H9 (cell line): Measurements from ENCODE around the gene LSP1. TPM values are rescaled to one million over a fixed set of nuclear protein-coding genes. Genes with fewer than 3 reads are reported as not detected.
"Not testable (repeated sequence)": the region's sequence is repeated elsewhere in the genome, so short reads cannot be mapped to it uniquely, and the experiment has no call there.

Source experiments
- DNase-seq: peaks from one replicate; pipeline ENCODE4 v3.0.0-alpha.2; 2017
- H2AFZ ChIP-seq: one replicate; pipeline ENCODE4 v1.6.1; 2013; ENCODE audit warnings: mild to moderate bottlenecking, low read length, control low read depth, moderate library complexity
- H2AK5ac ChIP-seq: 2 replicates; pipeline ENCODE4 v1.6.1; 2013; ENCODE audit warnings: low read length, control low read depth, mixed read lengths; ENCODE audit not compliant: insufficient read length
- H2BK120ac ChIP-seq: one replicate; pipeline ENCODE4 v1.6.1; 2013; ENCODE audit warnings: low read depth, mild to moderate bottlenecking, low read length, control low read depth, inconsistent platforms; ENCODE audit not compliant: poor library complexity, severe bottlenecking
- H2BK12ac ChIP-seq: 2 replicates; pipeline ENCODE4 v1.6.1; 2013; ENCODE audit warnings: low read length, control low read depth, mixed read lengths, low read depth; ENCODE audit not compliant: insufficient read length
- H2BK15ac ChIP-seq: 2 replicates; pipeline ENCODE4 v1.6.1; 2013; ENCODE audit warnings: low read depth, low read length, control low read depth
- H2BK20ac ChIP-seq: one replicate; pipeline ENCODE4 v1.6.1; 2013; ENCODE audit warnings: low read depth, mild to moderate bottlenecking, low read length, control low read depth, inconsistent platforms; ENCODE audit not compliant: poor library complexity, severe bottlenecking
- H2BK5ac ChIP-seq: 2 replicates; pipeline ENCODE4 v1.6.1; 2013; ENCODE audit warnings: low read length, control low read depth, mixed read lengths; ENCODE audit not compliant: insufficient read length
- H3K14ac ChIP-seq: 2 replicates; pipeline ENCODE4 v1.6.1; 2013; ENCODE audit warnings: low read length, control low read depth; ENCODE audit not compliant: insufficient read depth
- H3K18ac ChIP-seq: 2 replicates; pipeline ENCODE4 v1.6.1; 2013; ENCODE audit warnings: low read depth, mild to moderate bottlenecking, mixed read lengths, low read length, control low read depth; ENCODE audit not compliant: insufficient read length
- H3K23ac ChIP-seq: 2 replicates; pipeline ENCODE4 v1.6.1; 2013; ENCODE audit warnings: low read length, control low read depth, mixed read lengths, low read depth; ENCODE audit not compliant: insufficient read length
- H3K23me2 ChIP-seq: 2 replicates; pipeline ENCODE4 v1.6.1; 2013; ENCODE audit warnings: low read depth, mild to moderate bottlenecking, mixed read lengths, low read length, control low read depth; ENCODE audit not compliant: insufficient read length, poor library complexity, severe bottlenecking
- H3K27ac ChIP-seq: 2 replicates; pipeline ENCODE4 v1.5.1; 2013; ENCODE audit warnings: low read length, control low read depth, mixed read lengths, low read depth; ENCODE audit not compliant: insufficient read length
- H3K27me3 ChIP-seq: 2 replicates; pipeline ENCODE4 v1.6.1; 2013; ENCODE audit warnings: low read length, control low read depth, inconsistent platforms; ENCODE audit not compliant: insufficient read depth
- H3K4ac ChIP-seq: 2 replicates; pipeline ENCODE4 v1.6.1; 2013; ENCODE audit warnings: low read depth, mild to moderate bottlenecking, control low read depth, inconsistent platforms, low read length, moderate library complexity
- H3K4me1 ChIP-seq: 2 replicates; pipeline ENCODE4 v1.6.1; 2013; ENCODE audit warnings: low read length, control low read depth, inconsistent platforms; ENCODE audit not compliant: insufficient read depth
- H3K4me2 ChIP-seq: 2 replicates; pipeline ENCODE4 v1.6.1; 2013; ENCODE audit warnings: low read length, control low read depth, mixed read lengths; ENCODE audit not compliant: insufficient read length, insufficient read depth
- H3K56ac ChIP-seq: 2 replicates; pipeline ENCODE4 v1.6.1; 2013; ENCODE audit warnings: low read depth, mild to moderate bottlenecking, mixed read lengths, low read length, control low read depth; ENCODE audit not compliant: insufficient read length
- H3K79me1 ChIP-seq: 2 replicates; pipeline ENCODE4 v1.6.1; 2013; ENCODE audit warnings: low read depth, mild to moderate bottlenecking, moderate library complexity, low read length, control low read depth, inconsistent platforms; ENCODE audit not compliant: insufficient read depth, poor library complexity, severe bottlenecking
- H3K79me2 ChIP-seq: 2 replicates; pipeline ENCODE4 v1.6.1; 2013; ENCODE audit warnings: low read length, control low read depth, inconsistent platforms; ENCODE audit not compliant: insufficient read depth
- H3K9ac ChIP-seq: 2 replicates; pipeline ENCODE4 v1.6.1; 2013; ENCODE audit warnings: low read length, control low read depth, mixed read lengths; ENCODE audit not compliant: insufficient read length; ENCODE audit errors: extremely low read depth
- H3K9me3 ChIP-seq: one replicate; pipeline ENCODE4 v1.6.1; 2013; ENCODE audit warnings: low read depth, low read length, inconsistent platforms; ENCODE audit not compliant: control insufficient read depth
- H3T11ph ChIP-seq: one replicate; pipeline ENCODE4 v1.6.1; 2013; ENCODE audit warnings: mild to moderate bottlenecking, low read length, control low read depth, inconsistent platforms
- H4K20me1 ChIP-seq: one replicate; pipeline ENCODE4 v1.6.1; 2013; ENCODE audit not compliant: control insufficient read depth, insufficient read length, insufficient read depth
- H4K5ac ChIP-seq: 2 replicates; pipeline ENCODE4 v1.6.1; 2013; ENCODE audit warnings: low read depth, mild to moderate bottlenecking, mixed read lengths, low read length, control low read depth; ENCODE audit not compliant: insufficient read length
- H4K8ac ChIP-seq: replicated peaks from 2 replicates; pipeline ENCODE4 v1.6.1; 2013; ENCODE audit warnings: low read length, control low read depth, mixed read lengths, low read depth; ENCODE audit not compliant: insufficient read length
- H4K91ac ChIP-seq: 2 replicates; pipeline ENCODE4 v1.6.1; 2013; ENCODE audit warnings: low read depth, mild to moderate bottlenecking, moderate library complexity, mixed read lengths, low read length, control low read depth; ENCODE audit not compliant: insufficient read length
- H3K27ac Mint-ChIP-seq, 3 experiments: 2 replicates in 2 of 3; 3 replicates in 1 of 3; pipeline ENCODE4 v1.8.0; 2020 to 2021; ENCODE audit warnings: mixed read lengths in 3 of 3, mild to moderate bottlenecking in 1 of 3, moderate library complexity in 1 of 3
- H3K27me3 Mint-ChIP-seq: 2 replicates; pipeline ENCODE4 v1.8.0; 2021; ENCODE audit warnings: low read depth, mild to moderate bottlenecking, moderate library complexity, mixed read lengths
- H3K36me3 Mint-ChIP-seq, 3 experiments: 2 replicates in 2 of 3; 3 replicates in 1 of 3; pipeline ENCODE4 v1.8.0; 2020 to 2021; ENCODE audit warnings: low read depth in 3 of 3, mixed read lengths in 3 of 3; ENCODE audit not compliant: insufficient read depth in 1 of 3
- H3K4me1 Mint-ChIP-seq, 2 experiments: 2 replicates each; pipeline ENCODE4 v1.8.0; 2020; ENCODE audit warnings: mixed read lengths in 2 of 2
- H3K4me3 Mint-ChIP-seq, 2 experiments: 2 replicates in 1 of 2; 3 replicates in 1 of 2; pipeline ENCODE4 v1.8.0; 2020 to 2021; ENCODE audit warnings: mild to moderate bottlenecking in 2 of 2, mixed read lengths in 2 of 2, moderate library complexity in 1 of 2
- H3K9me3 Mint-ChIP-seq, 2 experiments: 2 replicates in 1 of 2; 3 replicates in 1 of 2; pipeline ENCODE4 v1.8.0; 2020; ENCODE audit warnings: mild to moderate bottlenecking in 2 of 2, mixed read lengths in 2 of 2, moderate library complexity in 1 of 2
- WGBS: extraction: QIAGEN DNeasy Blood & Tissue Kit; methylation state at CpG from one replicate; pipeline ENCODE4 v1.1.7; 2013; ENCODE audit warnings: missing lambda C conversion rate, low lambda C conversion rate, mixed read lengths; ENCODE audit not compliant: insufficient read length; ENCODE audit errors: extremely low coverage; 5-methylcytosine and 5-hydroxymethylcytosine counted together
- total RNA-seq: library from RNA; stranded (reverse); gene quantifications from 2 replicates; pipeline ENCODE4 v1.2.1, GENCODE V29; 2021
- TF ChIP-seq, protein P1 (sequence below): fragments of 200-600 bp; sonication (generic); conservative IDR thresholded peaks from 3 replicates; pipeline ENCODE4 v1.8.0; 2021; ENCODE audit warnings: antibody characterized with exemption, mild to moderate bottlenecking

The LSP1 gene
- total RNA-seq, 1 experiment from 2014 or later, result not detected

DNA sequence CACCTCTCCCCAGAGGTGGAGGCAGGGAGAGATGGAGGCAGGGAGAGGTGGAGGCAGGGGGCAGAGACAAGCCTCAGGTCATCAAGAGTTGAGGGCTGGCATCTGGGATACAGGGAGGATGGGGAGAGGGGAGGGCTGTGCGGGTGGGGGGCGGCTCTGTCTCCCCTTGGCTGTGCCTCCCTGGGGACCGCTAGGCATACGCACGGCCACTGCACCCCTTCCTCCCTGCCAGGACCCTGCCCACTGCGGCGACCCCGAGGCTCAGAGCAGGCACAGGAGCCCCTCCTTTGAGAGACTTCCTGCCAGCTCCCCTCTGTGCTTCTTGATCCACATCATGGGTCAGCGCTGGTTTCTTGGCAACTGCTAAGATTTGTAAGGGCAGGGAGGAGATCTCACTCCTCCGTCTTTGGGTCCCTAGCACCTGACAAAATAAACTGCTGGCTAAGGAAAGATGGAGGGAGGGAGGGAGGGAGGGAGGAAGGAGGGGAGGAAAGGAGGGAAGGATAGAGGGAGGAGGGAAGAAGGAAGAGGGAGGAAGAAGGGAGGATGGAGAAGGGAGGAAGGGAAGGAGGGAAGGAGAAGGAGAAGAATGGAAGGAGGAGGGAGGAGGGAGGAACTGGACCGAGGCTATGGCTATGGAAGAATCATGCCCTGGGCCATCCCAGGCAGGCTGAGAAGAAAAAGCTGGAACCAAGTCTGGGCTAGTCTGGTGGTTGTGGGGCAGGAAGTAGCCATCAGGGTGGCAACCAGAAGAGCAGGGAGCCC, 20.3 kb downstream of the LSP1 start:
- H2AK5ac ChIP-seq, result no peak overlapping the region
- H3K14ac ChIP-seq, result no peak overlapping the region
- H3K9ac ChIP-seq, result no peak overlapping the region
- no peaks in the 10 kb centered on the region for H3K9me3 ChIP-seq
- Mint-ChIP-seq H3K9me3 (no peaks in the 10 kb centered on the region), H3K27ac (no peak overlapping the region), H3K4me1 (peaks cover 4 to 10% of the 10 kb centered on the region in 2 experiments; a peak in 3 of 4 replicates), H3K36me3 (no peaks in the 10 kb centered on the region), H3K27me3 (peaks cover 15% of the 10 kb centered on the region), H3K4me3 (no peak overlapping the region)
- H3K4ac ChIP-seq, result no peak overlapping the region
- H3K27me3 ChIP-seq, result no peaks in the 10 kb centered on the region
- no peak overlapping the region for H3K4me2 ChIP-seq
- no peaks in the 10 kb centered on the region for H4K20me1 ChIP-seq
- H2BK20ac ChIP-seq, result no peak overlapping the region
- H4K5ac ChIP-seq, result no peak overlapping the region
- no peak overlapping the region for H2BK12ac ChIP-seq
- no peak overlapping the region for H3T11ph ChIP-seq
- H2BK15ac ChIP-seq, result no peak overlapping the region
- H4K91ac ChIP-seq, result no peak overlapping the region
- no peak overlapping the region for H2BK120ac ChIP-seq
- WGBS, result no CpG with 5 or more reads among the region's 11 CpGs
- H4K8ac ChIP-seq, result no peak overlapping the region
- H3K27ac ChIP-seq, result no peak overlapping the region
- H2AFZ ChIP-seq, result no peak overlapping the region
- no peak overlapping the region for H3K18ac ChIP-seq
- no peak for DNase-seq
- H2BK5ac ChIP-seq, result no peak overlapping the region
- TF ChIP-seq, protein P1, sequence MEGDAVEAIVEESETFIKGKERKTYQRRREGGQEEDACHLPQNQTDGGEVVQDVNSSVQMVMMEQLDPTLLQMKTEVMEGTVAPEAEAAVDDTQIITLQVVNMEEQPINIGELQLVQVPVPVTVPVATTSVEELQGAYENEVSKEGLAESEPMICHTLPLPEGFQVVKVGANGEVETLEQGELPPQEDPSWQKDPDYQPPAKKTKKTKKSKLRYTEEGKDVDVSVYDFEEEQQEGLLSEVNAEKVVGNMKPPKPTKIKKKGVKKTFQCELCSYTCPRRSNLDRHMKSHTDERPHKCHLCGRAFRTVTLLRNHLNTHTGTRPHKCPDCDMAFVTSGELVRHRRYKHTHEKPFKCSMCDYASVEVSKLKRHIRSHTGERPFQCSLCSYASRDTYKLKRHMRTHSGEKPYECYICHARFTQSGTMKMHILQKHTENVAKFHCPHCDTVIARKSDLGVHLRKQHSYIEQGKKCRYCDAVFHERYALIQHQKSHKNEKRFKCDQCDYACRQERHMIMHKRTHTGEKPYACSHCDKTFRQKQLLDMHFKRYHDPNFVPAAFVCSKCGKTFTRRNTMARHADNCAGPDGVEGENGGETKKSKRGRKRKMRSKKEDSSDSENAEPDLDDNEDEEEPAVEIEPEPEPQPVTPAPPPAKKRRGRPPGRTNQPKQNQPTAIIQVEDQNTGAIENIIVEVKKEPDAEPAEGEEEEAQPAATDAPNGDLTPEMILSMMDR, result no peak
- H3K23me2 ChIP-seq, result no peaks in the 10 kb centered on the region
- no peak overlapping the region for H3K23ac ChIP-seq
- H3K56ac ChIP-seq, result no peak overlapping the region
- no peaks in the 10 kb centered on the region for H3K4me1 ChIP-seq
- no peaks in the 10 kb centered on the region for H3K79me1 ChIP-seq
- H3K79me2 ChIP-seq, result no peaks in the 10 kb centered on the region

DNA sequence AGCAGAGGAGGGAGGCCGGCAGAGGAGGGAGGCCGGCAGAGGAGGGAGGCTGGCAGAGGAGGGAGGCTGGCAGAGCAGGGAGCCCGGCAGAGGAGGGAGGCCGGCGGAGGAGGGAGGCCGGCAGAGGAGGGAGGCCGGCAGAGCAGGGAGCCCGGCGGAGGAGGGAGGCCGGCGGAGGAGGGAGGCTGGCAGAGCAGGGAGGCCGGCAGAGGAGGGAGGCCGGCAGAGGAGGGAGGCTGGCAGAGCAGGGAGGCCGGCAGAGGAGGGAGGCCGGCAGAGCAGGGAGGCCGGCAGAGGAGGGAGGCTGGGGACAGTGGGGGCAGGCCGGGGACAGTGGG, 20.9 kb downstream of the LSP1 start:
- H4K91ac ChIP-seq, H3K79me2 ChIP-seq, H3K27ac ChIP-seq, H3K4ac ChIP-seq, H2BK5ac ChIP-seq, H3K9me3 Mint-ChIP-seq, H3K18ac ChIP-seq, H3K9ac ChIP-seq, H3K4me2 ChIP-seq, H2BK20ac ChIP-seq, H2BK12ac ChIP-seq, H3K23me2 ChIP-seq, H3K27me3 ChIP-seq, H3K9me3 ChIP-seq, H3K23ac ChIP-seq, H2BK120ac ChIP-seq, DNase-seq, H3K27ac Mint-ChIP-seq, H3K14ac ChIP-seq, H4K5ac ChIP-seq, H3K79me1 ChIP-seq, H3K56ac ChIP-seq, H3K4me3 Mint-ChIP-seq, H2AK5ac ChIP-seq, H4K20me1 ChIP-seq, H2BK15ac ChIP-seq, H3K36me3 Mint-ChIP-seq, H3K4me1 ChIP-seq, H4K8ac ChIP-seq, H3T11ph ChIP-seq, H2AFZ ChIP-seq: not testable (repeated sequence)
- WGBS, result no CpG with 5 or more reads among the region's 17 CpGs
- H3K27me3 Mint-ChIP-seq, result peaks cover 15% of the 10 kb centered on the region
- H3K4me1 Mint-ChIP-seq, result peaks cover 4 to 10% of the 10 kb centered on the region in 2 experiments; a peak in 3 of 4 replicates
